Breast epithelium (tissue), 3 donors: ENCODE measurements around the gene NRDE2.

Source experiments
- CTCF ChIP-seq, 3 donors: fragments of 450-650 bp; IDR thresholded peaks; one replicate each; pipeline ENCODE4 v1.5.1; 2016 to 2017; ENCODE audit warnings: antibody characterized with exemption in 3 of 3, mild to moderate bottlenecking in 3 of 3, moderate library complexity in 3 of 3
- POLR2A ChIP-seq: fragments of 450-650 bp; IDR thresholded peaks from one replicate; pipeline ENCODE4 v1.6.1; 2016; ENCODE audit warnings: antibody characterized with exemption, mild to moderate bottlenecking, moderate library complexity

- TF ChIP-seq CTCF (IDR thresholded peaks at IDR 0.05) (no peak), POLR2A (no peak)
Measured at GRCh38 chr14:90362558-90362896, 30.8 kb upstream of the NRDE2 start.
